CD14-positive monocyte (primary cell): Measurements from ENCODE around the gene BLTP3B. TPM values are rescaled to one million over a fixed set of nuclear protein-coding genes. Genes with fewer than 3 reads are reported as not detected.

Experiments used
- DNase-seq, 3 donors: peaks; one replicate each; pipeline ENCODE4 v3.0.0-alpha.2; 2011 to 2022
- H2AFZ ChIP-seq: 2 replicates; pipeline ENCODE4 v1.6.0; 2012; ENCODE audit warnings: mild to moderate bottlenecking, low read depth, low read length, inconsistent platforms; ENCODE audit not compliant: insufficient read depth, poor library complexity, severe bottlenecking
- H3K27ac ChIP-seq, 2 donors: 1 replicate in 1 of 2; 2 replicates in 1 of 2; pipeline ENCODE4 v1.5.1; 2012 to 2013; ENCODE audit warnings: low read length in 2 of 2, control low read depth in 1 of 2, inconsistent platforms in 1 of 2, low read depth in 1 of 2, mild to moderate bottlenecking in 1 of 2
- H3K27me3 ChIP-seq, 2 donors: one replicate each; pipeline versions ENCODE4 v1.6.0 to v1.6.1; 2011 to 2013; ENCODE audit warnings: low read length in 2 of 2; ENCODE audit not compliant: control insufficient read depth in 2 of 2, insufficient read depth in 2 of 2
- H3K36me3 ChIP-seq, 2 donors: replicated peaks in 1 of 2; 1 replicate in 1 of 2; 2 replicates in 1 of 2; pipeline versions ENCODE4 v1.5.1 to v1.6.1; 2012 to 2013; ENCODE audit warnings: low read length in 2 of 2, control low read depth in 1 of 2, inconsistent platforms in 1 of 2, mild to moderate bottlenecking in 1 of 2; ENCODE audit not compliant: insufficient read depth in 2 of 2, control insufficient read depth in 1 of 2
- H3K4me1 ChIP-seq, 2 donors: 1 replicate in 1 of 2; 2 replicates in 1 of 2; pipeline versions ENCODE4 v1.5.1 to v1.6.1; 2012 to 2013; ENCODE audit warnings: low read length in 2 of 2, control low read depth in 1 of 2, inconsistent platforms in 1 of 2, mild to moderate bottlenecking in 1 of 2, moderate library complexity in 1 of 2; ENCODE audit not compliant: insufficient read depth in 2 of 2, control insufficient read depth in 1 of 2
- H3K4me2 ChIP-seq: replicated peaks from 2 replicates; pipeline ENCODE3; 2012; ENCODE audit warnings: low read length, moderate library complexity, mild to moderate bottlenecking; ENCODE audit not compliant: poor library complexity, severe bottlenecking; ENCODE audit errors: extremely low read depth
- H3K4me3 ChIP-seq, 3 experiments: fragments of 200-600 bp in 1 of 3; sonication (generic) in 1 of 3; replicated peaks in 1 of 3; 1 replicate in 2 of 3; 2 replicates in 1 of 3; pipeline ENCODE4 v1.5.1; 2011 to 2013; ENCODE audit warnings: low read length in 3 of 3, mild to moderate bottlenecking in 3 of 3, control low read depth in 2 of 3, low read depth in 2 of 3, inconsistent platforms in 1 of 3, moderate library complexity in 1 of 3
- H3K79me2 ChIP-seq: 2 replicates; pipeline ENCODE4 v1.6.0; 2012; ENCODE audit warnings: mild to moderate bottlenecking, control low read depth, inconsistent platforms, low read length, moderate library complexity; ENCODE audit not compliant: insufficient read depth
- H3K9ac ChIP-seq: 2 replicates; pipeline ENCODE4 v1.6.0; 2017; ENCODE audit warnings: low read length, mild to moderate bottlenecking; ENCODE audit not compliant: insufficient read depth, poor library complexity, severe bottlenecking
- H3K9me3 ChIP-seq, 2 donors: replicated peaks in 1 of 2; 1 replicate in 1 of 2; 2 replicates in 1 of 2; pipeline versions ENCODE4 v1.5.1 to v1.6.1; 2012 to 2013; ENCODE audit warnings: low read length in 2 of 2, control low read depth in 1 of 2; ENCODE audit not compliant: control insufficient read depth in 1 of 2, insufficient read depth in 1 of 2
- H4K20me1 ChIP-seq: 2 replicates; pipeline ENCODE4 v1.6.0; 2012; ENCODE audit warnings: mild to moderate bottlenecking, low read length, control low read depth, moderate library complexity; ENCODE audit not compliant: insufficient read depth
- H3K27ac Mint-ChIP-seq, 7 donors: one replicate each; pipeline ENCODE4 v1.8.0; 2020; ENCODE audit warnings: mild to moderate bottlenecking in 7 of 7, mixed read lengths in 7 of 7, moderate library complexity in 6 of 7, inconsistent platforms in 2 of 7
- H3K27me3 Mint-ChIP-seq, 3 donors: one replicate each; pipeline ENCODE4 v1.8.0; 2021 to 2022; ENCODE audit warnings: low read depth in 3 of 3, mild to moderate bottlenecking in 3 of 3, mixed read lengths in 3 of 3, moderate library complexity in 3 of 3, inconsistent platforms in 1 of 3
- H3K36me3 Mint-ChIP-seq, 2 donors: one replicate each; pipeline ENCODE4 v1.8.0; 2020; ENCODE audit warnings: mixed read lengths in 2 of 2, inconsistent platforms in 1 of 2, mild to moderate bottlenecking in 1 of 2
- H3K4me1 Mint-ChIP-seq: one replicate; pipeline ENCODE4 v1.8.0; 2020; ENCODE audit warnings: mild to moderate bottlenecking, mixed read lengths
- H3K4me3 Mint-ChIP-seq, 2 donors: one replicate each; pipeline ENCODE4 v1.8.0; 2020; ENCODE audit warnings: mild to moderate bottlenecking in 2 of 2, mixed read lengths in 2 of 2, moderate library complexity in 1 of 2
- H3K9me3 Mint-ChIP-seq, 7 donors: one replicate each; pipeline ENCODE4 v1.8.0; 2020 to 2022; ENCODE audit warnings: mixed read lengths in 7 of 7, mild to moderate bottlenecking in 6 of 7, moderate library complexity in 6 of 7, inconsistent platforms in 2 of 7
- CTCF ChIP-seq: fragments of 200-600 bp; IDR thresholded peaks from one replicate; pipeline ENCODE4 v1.8.0; 2022; ENCODE audit warnings: antibody characterized with exemption, mild to moderate bottlenecking
- WGBS: methylation state at CpG from one replicate; pipeline ENCODE4 v1.1.5; 2013; ENCODE audit warnings: missing lambda C conversion rate; ENCODE audit not compliant: insufficient coverage; 5-methylcytosine and 5-hydroxymethylcytosine counted together
- intact Hi-C, 2 donors: fragments of 100-400 bp; cut with micrococcal nuclease; formaldehyde crosslinking; loops; one replicate each; pipeline versions ENCODE4 v1.15.0 to v1.15.1; 2023
- polyA plus RNA-seq, 3 donors: library from polyadenylated mRNA; depleted of rRNA in 1 of 3; unstranded in 2 of 3; stranded (reverse) in 1 of 3; fragments of 300-500 nt in 2 of 3; fragments of >200 nt in 1 of 3; fragmentation: Illumina TruSeq in 2 of 3; gene quantifications; 1 replicate in 2 of 3; 2 replicates in 1 of 3; pipeline ENCODE4 v1.2.3, GENCODE V29; 2012 to 2021

The BLTP3B gene
- polyA plus RNA-seq, 3 donors = 22.0 to 42.5 (median 33.4) TPM

- intact Hi-C loops = no loop called here
- Histone ChIP-seq H3K27me3 (no peaks in the 10 kb centered on the region), H3K4me2 (no peak overlapping the region), H3K27ac (no peak overlapping the region), H3K36me3 (no peaks in the 10 kb centered on the region), H3K4me1 (no peaks in the 10 kb centered on the region), H3K9me3 (no peaks in the 10 kb centered on the region), H3K4me3 (no peak overlapping the region), H2AFZ (peak overlapping the region; percentile 14), H3K79me2 (no peaks in the 10 kb centered on the region), H3K9ac (no peak overlapping the region), H4K20me1 (no peaks in the 10 kb centered on the region)
- Mint-ChIP-seq H3K27ac (peak overlapping the region in 2 of 7 donors; percentile 46 to 63), H3K9me3 (no peaks in the 10 kb centered on the region), H3K4me3 (no peak overlapping the region), H3K4me1 (peaks cover 4% of the 10 kb centered on the region), H3K36me3 (no peaks in the 10 kb centered on the region), H3K27me3 (peaks cover 0 to 3% (median 2%) of the 10 kb centered on the region in 3 donors)
- peak; percentile 60 to 73 (median 71) for DNase-seq
- WGBS = 56% methylated on average over 10 of the region's 15 CpGs
- peak; percentile 95 for TF ChIP-seq CTCF
These were observed 12.0 kb upstream of the BLTP3B start for GRCh38 chr12:100154474-100155247.

GRCh38 chr12:100153131-100153530, 10.5 kb upstream of the BLTP3B start:
- WGBS = 88% methylated on average over 8 of the region's 10 CpGs
- H3K9me3 Mint-ChIP-seq = no peaks in the 10 kb centered on the region

More at GRCh38 chr12:100153131-100153530, 10.5 kb upstream of the BLTP3B start:
- Mint-ChIP-seq H3K4me3 (no peak overlapping the region), H3K27me3 (peaks cover 0 to 2% (median 1%) of the 10 kb centered on the region in 3 donors), H3K4me1 (peaks cover 4% of the 10 kb centered on the region), H3K36me3 (no peaks in the 10 kb centered on the region), H3K27ac (no peak overlapping the region)
- H4K20me1 ChIP-seq = no peaks in the 10 kb centered on the region
- no peak overlapping the region for H3K4me3 ChIP-seq
- H3K36me3 ChIP-seq = no peaks in the 10 kb centered on the region
- no peaks in the 10 kb centered on the region for H3K79me2 ChIP-seq
- DNase-seq = no peak
- H3K4me1 ChIP-seq = no peaks in the 10 kb centered on the region
- no peaks in the 10 kb centered on the region for H3K9me3 ChIP-seq
- no peak overlapping the region for H3K4me2 ChIP-seq
- H3K27ac ChIP-seq = no peak overlapping the region
- no peak overlapping the region for H2AFZ ChIP-seq
- no peak for TF ChIP-seq CTCF
- no peak overlapping the region for H3K9ac ChIP-seq
- H3K27me3 ChIP-seq = no peaks in the 10 kb centered on the region
- intact Hi-C loops = no loop called here
